Measurements from ENCODE around the gene HSPA1B. TPM values are rescaled to one million over a fixed set of nuclear protein-coding genes. Genes with fewer than 3 reads are reported as not detected.
"Not testable (repeated sequence)": the region's sequence is repeated elsewhere in the genome, so short reads cannot be mapped to it uniquely, and the experiment has no call there.

The HSPA1B gene
- polyA plus RNA-seq, 1 donor, result 48.9 TPM

GRCh38 chr6:31797588-31797987, 29.9 kb upstream of the HSPA1B start:
- DNase-seq (ENCODE audit: low read depth), result no peak

GRCh38 chr6:31799781-31800180, 27.8 kb upstream of the HSPA1B start:
- DNase-seq (ENCODE audit: low read depth), result no peak

DNA sequence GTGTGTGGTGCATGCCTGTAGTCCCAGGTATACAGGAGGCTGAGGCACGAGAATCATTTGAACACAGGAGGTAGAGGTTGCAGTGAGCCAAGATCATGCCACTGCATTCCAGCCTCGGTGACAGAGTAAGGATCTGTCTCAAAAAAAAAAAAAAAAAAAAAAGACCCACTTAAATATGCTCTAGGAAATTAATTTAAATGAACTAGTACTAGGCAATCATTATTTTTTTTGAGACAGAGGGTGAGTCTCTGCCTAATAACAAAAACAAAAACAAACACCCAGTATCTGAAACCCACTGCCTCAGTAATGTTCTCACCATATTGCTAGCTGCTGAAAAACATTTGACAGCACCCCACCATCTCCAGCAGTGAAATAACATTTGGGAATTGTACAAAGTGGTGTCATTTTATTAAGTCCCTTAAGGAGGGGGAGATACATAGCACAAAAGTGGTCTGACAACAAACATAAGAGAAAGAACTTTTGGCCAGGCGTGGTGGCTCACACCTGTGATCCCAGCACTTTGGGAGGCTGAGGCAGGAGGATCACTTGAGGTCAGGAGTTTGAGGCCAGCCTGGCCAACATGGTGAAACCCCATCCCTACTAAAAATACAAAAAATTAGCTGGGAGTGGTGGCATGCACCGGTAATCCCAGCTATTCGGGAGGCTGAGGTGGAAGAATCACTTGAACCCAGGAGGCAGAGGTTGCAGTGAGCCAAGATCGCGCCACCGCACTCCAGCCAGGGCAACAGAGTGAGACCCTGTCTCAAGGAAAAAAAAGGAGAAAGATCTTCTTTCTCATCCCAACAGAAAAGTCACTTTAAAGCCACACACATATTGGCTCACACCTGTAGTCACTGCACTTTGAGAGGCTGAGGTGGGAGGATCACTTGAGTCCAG, 26.3 kb upstream of the HSPA1B start:
- not testable (repeated sequence) for DNase-seq (ENCODE audit: low read depth)

- DNase-seq (ENCODE audit: low read depth), result no peak
These were observed 21.5 kb upstream of the HSPA1B start for GRCh38 chr6:31805939-31806469.

DNA sequence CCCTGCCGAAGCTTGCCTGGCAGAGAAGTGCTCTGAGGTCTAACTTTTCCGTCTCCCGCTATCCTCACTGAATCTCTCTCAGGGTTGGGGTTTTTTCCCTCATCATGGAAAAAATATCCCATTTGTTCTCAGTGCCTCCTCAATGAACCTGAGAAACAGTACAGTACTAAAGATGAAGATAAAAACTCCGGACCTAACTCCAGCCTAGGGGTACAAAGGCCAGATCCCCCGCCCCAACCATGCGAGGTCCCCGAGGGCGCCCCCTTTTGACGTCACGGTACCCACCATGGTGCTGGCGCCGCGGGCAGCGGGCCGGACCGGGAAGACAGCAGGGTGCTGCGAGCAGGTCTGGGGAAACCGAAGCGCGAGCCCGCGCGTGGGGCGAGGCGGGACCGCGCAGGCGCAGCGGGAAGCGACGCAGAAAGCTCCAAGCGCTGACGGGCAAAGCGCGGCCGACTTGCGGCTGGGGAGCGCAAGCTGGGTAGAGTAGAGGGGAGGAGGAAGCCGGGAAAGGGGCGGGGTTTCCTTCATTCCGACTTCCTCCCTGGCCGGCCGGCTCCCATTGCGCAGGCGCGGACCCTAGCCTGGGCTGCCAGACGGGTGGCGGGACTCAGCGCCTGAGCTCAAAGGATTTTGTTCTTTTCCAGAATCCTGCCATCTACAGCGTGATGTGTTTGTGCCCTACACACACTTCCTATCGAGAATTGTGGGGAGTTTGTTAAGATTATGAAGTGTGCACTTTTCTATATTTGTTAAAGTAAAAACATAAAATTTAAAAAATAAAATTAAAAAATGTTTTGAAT, 20.9 kb upstream of the HSPA1B start, which contains the start of gene LSM2:
TSS of gene LSM2 (minus strand) at position 497 of the 803 bp plus-strand sequence. CDS start at position 288, 209 bp downstream.
- DNase-seq (ENCODE audit: low read depth), result peak; percentile 90

- DNase-seq (ENCODE audit: low read depth), result not testable (repeated sequence)
These were observed 18.9 kb upstream of the HSPA1B start for GRCh38 chr6:31808599-31808998.

GRCh38 chr6:31811645-31812044, 15.9 kb upstream of the HSPA1B start:
- DNase-seq (ENCODE audit: low read depth), result no peak

GRCh38 chr6:31813465-31813849, 14.1 kb upstream of the HSPA1B start:
- no peak for DNase-seq (ENCODE audit: low read depth)

DNA sequence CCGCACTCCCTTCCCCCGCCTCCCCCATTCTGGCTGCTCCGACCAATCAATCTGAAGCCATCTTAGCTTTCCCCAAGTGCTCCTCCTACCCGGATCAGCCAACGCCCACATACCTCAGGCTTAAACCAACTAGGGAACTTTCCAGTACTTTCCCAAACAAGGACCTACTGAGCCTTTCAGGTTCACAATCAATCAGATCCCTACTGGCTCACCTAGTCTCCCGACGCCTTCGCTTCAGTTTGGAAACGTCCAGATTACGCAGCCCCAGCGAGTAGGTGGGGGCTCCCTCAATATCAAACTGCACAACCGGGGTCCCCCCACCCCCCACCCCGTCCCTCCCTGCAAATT, 12.9 kb upstream of the HSPA1B start:
- DNase-seq (ENCODE audit: low read depth), result peak; percentile 96

DNA sequence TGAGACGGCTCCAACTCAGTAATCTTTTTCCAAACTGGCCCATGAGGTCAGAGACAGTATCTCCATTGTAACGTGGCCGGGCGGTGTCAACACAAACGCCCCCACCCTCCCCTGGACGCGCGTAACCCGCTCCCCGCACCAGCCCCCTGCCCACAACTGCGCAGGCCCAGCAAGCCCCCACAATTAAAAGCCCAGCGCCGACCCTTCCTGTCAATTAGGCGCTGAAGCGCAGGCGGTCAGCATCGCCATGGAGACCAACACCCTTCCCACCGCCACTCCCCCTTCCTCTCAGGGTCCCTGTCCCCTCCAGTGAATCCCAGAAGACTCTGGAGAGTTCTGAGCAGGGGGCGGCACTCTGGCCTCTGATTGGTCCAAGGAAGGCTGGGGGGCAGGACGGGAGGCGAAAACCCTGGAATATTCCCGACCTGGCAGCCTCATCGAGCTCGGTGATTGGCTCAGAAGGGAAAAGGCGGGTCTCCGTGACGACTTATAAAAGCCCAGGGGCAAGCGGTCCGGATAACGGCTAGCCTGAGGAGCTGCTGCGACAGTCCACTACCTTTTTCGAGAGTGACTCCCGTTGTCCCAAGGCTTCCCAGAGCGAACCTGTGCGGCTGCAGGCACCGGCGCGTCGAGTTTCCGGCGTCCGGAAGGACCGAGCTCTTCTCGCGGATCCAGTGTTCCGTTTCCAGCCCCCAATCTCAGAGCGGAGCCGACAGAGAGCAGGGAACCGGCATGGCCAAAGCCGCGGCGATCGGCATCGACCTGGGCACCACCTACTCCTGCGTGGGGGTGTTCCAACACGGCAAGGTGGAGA, 12.3 kb upstream of the HSPA1B start, which contains the start of the genes HSPA1A and HSPA1L:
TSS of gene HSPA1A (plus strand) at position 519 of the 814 bp plus-strand sequence. CDS start at position 733, 214 bp downstream.
TSS of gene HSPA1L (minus strand) at position 259 of the 814 bp plus-strand sequence. CDS start 3,311 bp downstream, outside the sequence.
- DNase-seq (ENCODE audit: low read depth), result no peak

GRCh38 chr6:31817133-31817928, 10.2 kb upstream of the HSPA1B start:
- not testable (repeated sequence) for DNase-seq (ENCODE audit: low read depth)

DNA sequence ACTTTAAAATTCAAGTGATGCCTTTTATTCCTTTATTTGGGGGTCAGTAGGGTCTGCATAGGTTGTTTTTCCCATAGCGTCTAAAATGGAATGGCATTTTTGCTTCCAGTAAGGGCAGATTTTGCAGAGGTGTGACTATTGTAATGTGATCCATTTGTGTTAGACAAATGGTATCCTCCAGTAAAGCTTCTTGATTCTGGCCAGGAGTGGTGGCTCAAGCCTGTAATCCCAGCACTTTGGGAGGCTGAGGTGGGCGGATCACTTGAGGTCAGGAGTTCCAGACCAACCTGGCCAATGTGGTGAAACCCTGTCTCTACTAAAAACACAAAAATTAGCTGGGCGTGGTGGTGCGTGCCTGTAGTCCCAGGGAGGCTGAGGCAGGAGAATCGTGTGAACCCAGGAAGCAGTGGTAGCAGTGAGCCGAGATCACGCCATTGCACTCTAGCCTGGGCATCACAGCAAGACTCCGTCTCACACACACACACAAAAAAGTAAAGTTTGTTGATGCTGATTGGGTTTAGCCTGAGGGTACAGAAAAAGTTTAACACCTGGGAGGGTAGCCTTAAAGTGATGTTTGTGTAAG, 9.5 kb upstream of the HSPA1B start:
- not testable (repeated sequence) for DNase-seq (ENCODE audit: low read depth)

- no peak for DNase-seq (ENCODE audit: low read depth)
These were observed 7.7 kb upstream of the HSPA1B start for GRCh38 chr6:31819871-31820299.

DNA sequence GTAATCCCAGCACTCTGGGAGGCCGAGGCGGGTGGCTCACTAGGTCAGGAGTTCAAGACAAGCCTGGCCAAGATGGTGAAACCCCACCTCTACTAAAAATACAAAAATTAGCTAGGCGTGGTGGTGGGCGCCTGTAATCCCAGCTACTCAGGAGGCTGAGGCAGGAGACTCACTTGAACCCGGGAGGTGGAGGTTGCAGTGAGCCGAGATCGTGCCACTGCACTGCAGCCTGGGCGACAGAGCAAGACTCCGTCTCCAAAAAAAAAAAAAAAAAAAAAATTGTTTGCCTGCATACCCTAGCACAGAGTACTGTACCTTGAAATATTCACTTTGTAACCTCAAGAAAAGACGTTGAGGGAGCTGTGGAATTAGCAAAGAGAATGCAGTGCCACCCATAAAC, 7.1 kb upstream of the HSPA1B start:
- DNase-seq (ENCODE audit: low read depth), result not testable (repeated sequence)

DNA sequence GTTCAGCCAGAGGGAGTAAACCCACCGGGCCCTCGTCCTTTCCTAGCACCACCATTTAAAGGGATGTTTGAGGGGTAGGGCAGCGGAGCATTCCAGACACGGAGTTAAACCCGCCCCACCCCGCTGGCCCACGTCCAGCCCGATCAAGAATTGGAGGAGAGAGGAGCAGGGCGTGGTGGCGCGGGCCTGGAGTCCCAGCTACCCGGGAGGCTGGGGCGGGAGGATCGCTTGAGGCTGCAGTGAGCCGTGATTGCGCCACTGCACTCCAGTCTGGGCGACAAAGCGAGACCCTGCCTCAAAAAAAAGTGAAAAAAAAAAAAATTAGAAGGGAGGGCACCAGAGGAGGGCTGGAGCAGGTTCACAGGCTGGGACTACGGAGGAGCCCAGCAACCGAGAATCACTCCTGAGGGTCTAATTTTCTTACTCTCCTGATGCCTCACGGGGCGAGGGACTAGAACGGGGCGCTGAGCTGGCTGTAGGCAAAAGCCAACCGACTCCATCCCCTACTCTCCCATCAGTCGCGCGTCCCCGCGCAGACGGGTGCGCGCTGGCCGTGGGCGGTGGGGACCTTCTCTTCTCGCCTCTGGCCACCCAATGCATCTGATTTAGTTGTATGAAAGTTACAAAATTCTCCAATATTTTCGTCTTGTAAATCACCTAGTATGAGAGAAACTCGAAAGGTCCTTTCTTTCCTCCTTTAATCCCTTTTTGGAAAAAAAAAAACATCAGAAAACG, 6.1 kb upstream of the HSPA1B start:
- no peak for DNase-seq (ENCODE audit: low read depth)

GRCh38 chr6:31822036-31822821, 5.3 kb upstream of the HSPA1B start:
- no peak for DNase-seq (ENCODE audit: low read depth)

- not testable (repeated sequence) for DNase-seq (ENCODE audit: low read depth)
These were observed 3.8 kb upstream of the HSPA1B start for GRCh38 chr6:31823592-31824196.

DNA sequence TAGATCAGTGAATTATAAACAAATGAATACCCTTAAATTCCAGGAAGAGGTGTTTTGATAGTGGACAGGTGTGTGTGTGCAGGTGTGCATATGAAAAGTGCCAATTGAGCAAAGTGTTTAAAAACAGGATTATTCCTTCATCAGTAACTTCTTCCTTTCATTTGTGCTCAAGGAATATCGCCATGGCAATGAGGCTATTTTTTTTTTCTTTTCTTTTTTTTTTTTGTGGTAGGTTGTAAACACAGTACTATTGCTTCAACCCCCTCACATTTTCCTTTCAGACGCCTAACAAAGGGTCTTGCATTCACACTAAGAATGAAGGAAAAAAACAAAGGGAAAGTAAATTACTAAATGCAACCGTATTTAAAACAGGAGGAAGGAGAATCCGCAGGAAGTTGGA, 2.0 kb upstream of the HSPA1B start:
- no peak for DNase-seq (ENCODE audit: low read depth)
